Right atrium auricular region (tissue), 2 donors: ENCODE measurements around the gene RASGRP1. TPM values are rescaled to one million over a fixed set of nuclear protein-coding genes. Genes with fewer than 3 reads are reported as not detected.

Experiments used
- DNase-seq: peaks from one replicate; pipeline ENCODE4 v3.0.0-alpha.2; 2019; ENCODE audit warnings: low spot score
- H3K27ac ChIP-seq, 2 donors: fragments of 200-600 bp; sonication (generic); 1 replicate in 1 of 2; 2 replicates in 1 of 2; pipeline ENCODE4 v1.5.1; 2016 to 2019
- H3K27me3 ChIP-seq, 2 donors: fragments of 200-600 bp; sonication (generic); one replicate each; pipeline versions ENCODE4 v1.5.1 to v1.6.0; 2017 to 2019
- H3K36me3 ChIP-seq: fragments of 200-600 bp; sonication (generic); one replicate; pipeline ENCODE4 v1.5.1; 2016
- H3K4me1 ChIP-seq, 2 donors: fragments of 200-600 bp; sonication (generic); one replicate each; pipeline versions ENCODE4 v1.5.1 to v1.6.0; 2017 to 2019
- H3K4me3 ChIP-seq, 2 donors: fragments of 200-600 bp; sonication (generic); 1 replicate in 1 of 2; 2 replicates in 1 of 2; pipeline ENCODE4 v1.5.1; 2017 to 2019; ENCODE audit warnings: mild to moderate bottlenecking in 1 of 2, moderate library complexity in 1 of 2
- H3K9me3 ChIP-seq, 2 donors: fragments of 200-600 bp; sonication (generic); one replicate each; pipeline ENCODE4 v1.5.1; 2019
- total RNA-seq, 2 donors: library from RNA; depleted of rRNA; stranded (reverse); fragments of >200 nt; gene quantifications; one replicate each; pipeline ENCODE4 v1.1.0, GENCODE V29; 2016
- TF ChIP-seq, protein P1 (sequence below), 2 donors: fragments of 200-600 bp; sonication (generic); IDR thresholded peaks; one replicate each; pipeline ENCODE4 v1.5.1; 2019; ENCODE audit warnings: antibody characterized with exemption in 2 of 2

The RASGRP1 gene
- total RNA-seq, 2 donors from 2014 or later: 2.1 to 4.4 TPM

DNA sequence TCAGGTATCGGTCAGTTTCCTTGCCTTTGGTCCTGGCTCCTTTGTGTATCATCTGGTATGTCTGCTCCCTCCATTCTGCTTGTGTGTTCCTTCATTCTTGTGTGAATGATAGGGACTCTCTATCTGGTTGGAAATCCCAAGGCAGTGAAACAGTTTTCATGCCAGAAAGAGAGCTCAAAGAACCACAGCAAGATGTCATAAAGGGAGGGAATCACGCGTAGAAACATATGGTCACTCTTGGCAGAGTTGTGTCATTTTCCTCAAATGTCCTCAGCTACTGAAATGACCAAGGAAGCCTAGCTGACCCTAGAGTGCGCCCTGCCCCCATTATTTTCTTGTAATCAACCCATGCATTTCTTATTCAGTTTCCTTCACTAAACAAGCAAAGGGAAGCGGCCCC lies 48.0 kb downstream of the RASGRP1 start:
- H3K4me3 ChIP-seq: no peak overlapping the region
- no peaks in the 10 kb centered on the region for H3K36me3 ChIP-seq
- no peaks in the 10 kb centered on the region for H3K4me1 ChIP-seq
- no peak for DNase-seq
- no peak overlapping the region for H3K27ac ChIP-seq
- H3K27me3 ChIP-seq: peaks cover 0 to 3% of the 10 kb centered on the region in 2 donors
- no peaks in the 10 kb centered on the region for H3K9me3 ChIP-seq
- TF ChIP-seq, protein P1, sequence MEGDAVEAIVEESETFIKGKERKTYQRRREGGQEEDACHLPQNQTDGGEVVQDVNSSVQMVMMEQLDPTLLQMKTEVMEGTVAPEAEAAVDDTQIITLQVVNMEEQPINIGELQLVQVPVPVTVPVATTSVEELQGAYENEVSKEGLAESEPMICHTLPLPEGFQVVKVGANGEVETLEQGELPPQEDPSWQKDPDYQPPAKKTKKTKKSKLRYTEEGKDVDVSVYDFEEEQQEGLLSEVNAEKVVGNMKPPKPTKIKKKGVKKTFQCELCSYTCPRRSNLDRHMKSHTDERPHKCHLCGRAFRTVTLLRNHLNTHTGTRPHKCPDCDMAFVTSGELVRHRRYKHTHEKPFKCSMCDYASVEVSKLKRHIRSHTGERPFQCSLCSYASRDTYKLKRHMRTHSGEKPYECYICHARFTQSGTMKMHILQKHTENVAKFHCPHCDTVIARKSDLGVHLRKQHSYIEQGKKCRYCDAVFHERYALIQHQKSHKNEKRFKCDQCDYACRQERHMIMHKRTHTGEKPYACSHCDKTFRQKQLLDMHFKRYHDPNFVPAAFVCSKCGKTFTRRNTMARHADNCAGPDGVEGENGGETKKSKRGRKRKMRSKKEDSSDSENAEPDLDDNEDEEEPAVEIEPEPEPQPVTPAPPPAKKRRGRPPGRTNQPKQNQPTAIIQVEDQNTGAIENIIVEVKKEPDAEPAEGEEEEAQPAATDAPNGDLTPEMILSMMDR (IDR thresholded peaks at IDR 0.05): no peak

DNA sequence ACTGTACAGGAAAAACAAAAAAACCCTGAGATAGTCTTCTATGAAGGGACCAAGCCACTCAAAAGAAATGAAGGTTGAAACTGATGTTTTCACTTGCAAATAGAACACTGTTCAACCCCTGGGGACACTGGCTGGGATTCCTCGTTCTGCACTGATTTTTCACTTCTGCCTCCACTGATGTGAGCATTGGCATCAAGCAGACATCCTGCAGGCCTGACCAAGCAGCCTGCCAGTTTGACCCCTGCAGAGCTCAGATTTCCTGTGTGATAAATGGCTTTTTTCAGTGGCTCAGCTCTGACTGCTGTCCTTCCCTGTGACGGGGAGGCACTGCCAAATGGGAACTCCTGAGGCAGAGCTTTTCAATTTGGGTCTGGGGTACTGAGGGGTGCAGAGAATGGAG lies 50.0 kb downstream of the RASGRP1 start:
- DNase-seq: no peak
- no peaks in the 10 kb centered on the region for H3K9me3 ChIP-seq
- H3K36me3 ChIP-seq: no peaks in the 10 kb centered on the region
- H3K27ac ChIP-seq: no peak overlapping the region
- H3K27me3 ChIP-seq: no peaks in the 10 kb centered on the region
- H3K4me1 ChIP-seq: no peaks in the 10 kb centered on the region
- no peak overlapping the region for H3K4me3 ChIP-seq
- TF ChIP-seq, protein P1 (IDR thresholded peaks at IDR 0.05): no peak

DNA sequence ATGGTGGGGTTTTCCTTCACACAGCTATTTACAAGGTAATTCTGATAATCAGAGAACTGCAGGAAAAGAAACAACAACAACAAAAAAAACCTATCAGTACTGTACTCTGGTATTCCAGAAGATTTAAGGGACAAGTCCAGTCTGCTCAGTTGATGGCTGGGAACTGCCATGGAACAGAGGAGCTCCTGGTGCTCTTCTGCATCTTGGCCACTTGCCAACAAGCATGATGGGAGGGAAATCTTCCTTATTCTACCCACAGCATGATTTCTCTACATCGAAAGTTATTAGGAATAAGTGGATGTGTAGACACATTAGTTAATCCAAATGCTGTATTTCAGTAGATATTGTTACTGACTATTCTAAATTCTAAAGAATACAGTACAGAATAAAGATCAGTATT lies 51.7 kb downstream of the RASGRP1 start:
- Histone ChIP-seq H3K4me1 (no peaks in the 10 kb centered on the region), H3K4me3 (no peak overlapping the region), H3K36me3 (no peaks in the 10 kb centered on the region), H3K27ac (no peak overlapping the region), H3K27me3 (no peaks in the 10 kb centered on the region), H3K9me3 (no peaks in the 10 kb centered on the region)
- DNase-seq: no peak
- TF ChIP-seq, protein P1 (IDR thresholded peaks at IDR 0.05): no peak

DNA sequence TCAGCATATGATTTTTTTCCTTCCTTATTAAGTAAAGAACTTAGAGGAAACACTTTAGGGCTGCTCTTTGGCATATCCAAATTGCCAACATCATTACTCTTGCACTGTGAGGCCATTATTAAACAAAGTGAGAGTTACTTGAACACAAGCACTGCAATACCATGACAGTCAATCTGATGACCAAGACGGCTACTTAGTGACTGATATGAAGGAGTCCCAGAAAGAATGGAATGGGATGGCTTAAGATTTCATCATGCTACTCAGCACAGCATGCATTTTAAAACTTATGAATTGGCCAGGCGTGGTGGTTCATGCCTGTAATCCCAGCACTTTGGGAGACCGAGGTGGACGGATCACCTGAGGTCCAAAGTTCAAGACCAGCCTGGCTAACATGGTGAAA lies 55.5 kb downstream of the RASGRP1 start:
- no peak for DNase-seq
- Histone ChIP-seq H3K4me1 (no peaks in the 10 kb centered on the region), H3K27me3 (no peaks in the 10 kb centered on the region), H3K27ac (no peak overlapping the region), H3K36me3 (no peaks in the 10 kb centered on the region), H3K9me3 (no peaks in the 10 kb centered on the region), H3K4me3 (no peak overlapping the region)
- TF ChIP-seq, protein P1 (IDR thresholded peaks at IDR 0.05): no peak

DNA sequence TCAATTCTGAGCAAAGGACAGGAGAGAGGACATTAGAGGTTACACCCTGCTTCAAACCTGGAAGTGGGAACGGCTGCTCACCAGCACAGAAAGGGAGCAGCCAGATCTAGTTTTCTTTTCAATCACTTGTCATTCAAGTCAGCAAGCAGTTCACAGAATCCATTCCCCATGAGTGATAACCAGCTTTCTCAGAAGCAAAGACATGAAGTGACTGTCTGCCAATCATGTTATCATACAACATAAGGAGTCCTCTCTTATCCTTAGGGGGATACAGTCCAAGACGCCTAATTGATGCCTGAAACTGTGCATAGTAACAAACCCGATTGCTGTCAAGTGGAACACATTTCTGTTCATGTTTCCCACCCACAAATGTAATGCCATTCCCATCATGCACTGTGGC lies 56.0 kb downstream of the RASGRP1 start:
- no peaks in the 10 kb centered on the region for H3K4me1 ChIP-seq
- H3K36me3 ChIP-seq: no peaks in the 10 kb centered on the region
- no peak overlapping the region for H3K4me3 ChIP-seq
- no peak overlapping the region for H3K27ac ChIP-seq
- H3K27me3 ChIP-seq: no peaks in the 10 kb centered on the region
- no peaks in the 10 kb centered on the region for H3K9me3 ChIP-seq
- no peak for DNase-seq
- TF ChIP-seq, protein P1 (IDR thresholded peaks at IDR 0.05): no peak

DNA sequence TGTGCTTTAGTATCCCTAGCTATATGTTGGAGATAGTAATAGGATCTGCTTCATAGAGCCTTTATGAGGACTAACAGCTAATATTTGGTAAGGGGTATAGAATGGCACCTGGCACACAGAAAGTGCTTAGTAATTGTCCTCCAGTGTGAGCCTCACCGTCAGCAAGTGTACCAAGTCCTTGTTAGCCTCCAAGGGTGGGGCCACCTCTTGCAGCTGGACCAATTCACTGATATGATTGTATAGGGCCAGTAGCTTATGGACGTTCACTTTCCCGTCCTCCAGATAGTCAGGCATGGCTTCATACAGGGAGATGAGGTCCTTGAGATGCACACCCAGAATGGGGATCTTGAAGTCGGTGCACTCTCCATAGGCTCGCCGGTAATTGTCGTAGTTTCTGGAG lies 57.0 kb downstream of the RASGRP1 start:
- TF ChIP-seq, protein P1 (IDR thresholded peaks at IDR 0.05): no peak
- DNase-seq: no peak
- no peaks in the 10 kb centered on the region for H3K9me3 ChIP-seq
- H3K4me3 ChIP-seq: no peak overlapping the region
- no peaks in the 10 kb centered on the region for H3K4me1 ChIP-seq
- no peaks in the 10 kb centered on the region for H3K27me3 ChIP-seq
- H3K27ac ChIP-seq: no peak overlapping the region
- no peaks in the 10 kb centered on the region for H3K36me3 ChIP-seq
